MM.1S (cell line): ENCODE measurements around the gene GCC1.
A peak's percentile ranks its signal among the peaks of the same experiment; 100 is the strongest.

ENCODE experiments used
- CTCF ChIP-seq: fragments of 300-600 bp; sonication (generic); IDR thresholded peaks from 2 replicates; pipeline ENCODE4 v1.5.1; 2016; ENCODE audit warnings: antibody characterized with exemption, low read length, mixed read lengths
- EZH2 ChIP-seq: fragments of 300-600 bp; sonication (generic); optimal IDR thresholded peaks from 2 replicates; pipeline ENCODE3; 2017; ENCODE audit warnings: low read depth, mild to moderate bottlenecking, antibody characterized with exemption, low read length, mixed read lengths

- peak; percentile 55 for TF ChIP-seq CTCF
- TF ChIP-seq EZH2, result no peak
Measured at GRCh38 chr7:127629268-127629854, 44.0 kb upstream of the GCC1 start.
